ENCODE data around the gene LY9. TPM values are rescaled to one million over a fixed set of nuclear protein-coding genes. Genes with fewer than 3 reads are reported as not detected.

LY9 gene
- total RNA-seq, 1 donor from 2014 or later = not detected

DNA sequence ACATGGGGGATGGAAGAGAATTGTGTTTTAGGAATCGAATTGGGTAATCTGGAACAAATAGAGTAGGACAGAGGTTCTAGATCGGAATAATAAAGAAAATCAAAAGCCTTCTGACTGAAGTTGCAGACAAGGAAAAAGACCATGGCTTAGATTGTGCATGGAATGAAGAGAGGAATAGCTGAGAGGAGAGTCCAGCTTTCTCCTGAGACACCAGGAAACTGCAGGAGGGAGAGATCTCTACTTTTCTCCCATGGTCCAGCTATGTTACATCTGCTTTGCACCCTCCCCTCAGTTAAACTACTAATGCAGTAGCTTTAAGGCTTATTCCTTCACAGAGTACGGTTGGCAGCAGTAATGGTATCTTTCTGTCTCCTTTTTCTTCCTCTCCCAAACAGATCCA lies 43.6 kb upstream of the LY9 start:
- DNase-seq (ENCODE audit: low read depth) = no peak
- TF ChIP-seq, protein P1, sequence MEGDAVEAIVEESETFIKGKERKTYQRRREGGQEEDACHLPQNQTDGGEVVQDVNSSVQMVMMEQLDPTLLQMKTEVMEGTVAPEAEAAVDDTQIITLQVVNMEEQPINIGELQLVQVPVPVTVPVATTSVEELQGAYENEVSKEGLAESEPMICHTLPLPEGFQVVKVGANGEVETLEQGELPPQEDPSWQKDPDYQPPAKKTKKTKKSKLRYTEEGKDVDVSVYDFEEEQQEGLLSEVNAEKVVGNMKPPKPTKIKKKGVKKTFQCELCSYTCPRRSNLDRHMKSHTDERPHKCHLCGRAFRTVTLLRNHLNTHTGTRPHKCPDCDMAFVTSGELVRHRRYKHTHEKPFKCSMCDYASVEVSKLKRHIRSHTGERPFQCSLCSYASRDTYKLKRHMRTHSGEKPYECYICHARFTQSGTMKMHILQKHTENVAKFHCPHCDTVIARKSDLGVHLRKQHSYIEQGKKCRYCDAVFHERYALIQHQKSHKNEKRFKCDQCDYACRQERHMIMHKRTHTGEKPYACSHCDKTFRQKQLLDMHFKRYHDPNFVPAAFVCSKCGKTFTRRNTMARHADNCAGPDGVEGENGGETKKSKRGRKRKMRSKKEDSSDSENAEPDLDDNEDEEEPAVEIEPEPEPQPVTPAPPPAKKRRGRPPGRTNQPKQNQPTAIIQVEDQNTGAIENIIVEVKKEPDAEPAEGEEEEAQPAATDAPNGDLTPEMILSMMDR (conservative IDR thresholded peaks at IDR 0.05; ENCODE audit: low read depth, low read length) = no peak
- no peak overlapping the region for H3K4me3 ChIP-seq (ENCODE audit: low read depth, low read length)

DNA sequence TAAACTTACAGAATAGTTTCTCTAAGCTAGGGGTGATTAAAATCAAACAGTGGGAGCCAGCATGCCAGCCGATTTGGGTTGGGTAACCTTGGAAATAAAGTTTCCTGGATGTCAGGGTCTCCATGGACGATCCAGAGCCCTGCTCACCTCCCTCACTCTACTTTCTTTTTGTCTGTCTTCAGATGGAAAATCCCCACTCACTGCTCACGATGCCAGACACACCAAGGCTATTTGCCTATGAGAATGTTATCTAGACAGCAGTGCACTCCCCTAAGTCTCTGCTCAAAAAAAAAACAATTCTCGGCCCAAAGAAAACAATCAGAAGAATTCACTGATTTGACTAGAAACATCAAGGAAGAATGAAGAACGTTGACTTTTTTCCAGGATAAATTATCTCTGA lies 43.0 kb upstream of the LY9 start:
- TF ChIP-seq, protein P1 (conservative IDR thresholded peaks at IDR 0.05; ENCODE audit: low read depth, low read length) = no peak
- DNase-seq (ENCODE audit: low read depth) = no peak
- no peak overlapping the region for H3K4me3 ChIP-seq (ENCODE audit: low read depth, low read length)

DNA sequence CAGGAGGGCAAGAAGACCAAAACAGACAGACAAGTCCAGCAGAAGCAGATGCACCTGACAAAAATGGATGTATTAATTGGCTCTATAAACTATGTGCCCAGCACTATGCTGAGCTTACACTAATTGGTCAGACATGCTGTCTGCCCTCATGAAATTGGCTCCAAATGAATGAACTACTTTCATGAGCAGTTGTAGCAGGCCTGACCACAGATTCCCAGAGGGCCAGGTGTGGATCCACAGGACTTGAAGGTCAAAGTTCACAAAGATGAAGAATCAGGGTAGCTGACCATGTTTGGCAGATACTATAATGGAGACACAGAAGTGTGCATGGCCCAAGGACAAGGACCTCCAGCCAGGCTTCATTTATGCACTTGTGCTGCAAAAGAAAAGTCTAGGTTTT lies 42.4 kb upstream of the LY9 start:
- H3K4me3 ChIP-seq (ENCODE audit: low read depth, low read length) = no peak overlapping the region
- TF ChIP-seq, protein P1 (conservative IDR thresholded peaks at IDR 0.05; ENCODE audit: low read depth, low read length) = no peak
- DNase-seq (ENCODE audit: low read depth) = no peak

DNA sequence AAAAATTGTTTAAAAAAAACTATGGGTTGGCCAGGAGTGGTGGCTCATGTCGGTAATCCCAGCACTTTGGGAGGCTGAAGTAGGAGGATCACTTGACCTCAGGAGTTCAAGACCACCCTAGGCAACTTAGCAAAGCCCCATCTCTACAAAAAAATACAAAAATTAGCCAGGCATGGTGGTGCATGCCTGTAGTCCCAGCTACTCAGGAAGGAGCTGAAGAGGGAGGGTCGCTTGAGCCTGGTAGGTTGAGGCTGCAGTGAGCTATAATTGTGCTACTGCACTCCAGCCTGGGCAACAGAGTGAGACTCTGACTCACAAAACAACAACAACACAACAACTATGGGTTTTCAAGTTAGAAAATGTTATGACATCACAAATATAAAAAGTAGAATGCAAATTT lies 40.5 kb upstream of the LY9 start:
- no peak for DNase-seq (ENCODE audit: low read depth)
- TF ChIP-seq, protein P1 (conservative IDR thresholded peaks at IDR 0.05; ENCODE audit: low read depth, low read length) = no peak
- H3K4me3 ChIP-seq (ENCODE audit: low read depth, low read length) = no peak overlapping the region

DNA sequence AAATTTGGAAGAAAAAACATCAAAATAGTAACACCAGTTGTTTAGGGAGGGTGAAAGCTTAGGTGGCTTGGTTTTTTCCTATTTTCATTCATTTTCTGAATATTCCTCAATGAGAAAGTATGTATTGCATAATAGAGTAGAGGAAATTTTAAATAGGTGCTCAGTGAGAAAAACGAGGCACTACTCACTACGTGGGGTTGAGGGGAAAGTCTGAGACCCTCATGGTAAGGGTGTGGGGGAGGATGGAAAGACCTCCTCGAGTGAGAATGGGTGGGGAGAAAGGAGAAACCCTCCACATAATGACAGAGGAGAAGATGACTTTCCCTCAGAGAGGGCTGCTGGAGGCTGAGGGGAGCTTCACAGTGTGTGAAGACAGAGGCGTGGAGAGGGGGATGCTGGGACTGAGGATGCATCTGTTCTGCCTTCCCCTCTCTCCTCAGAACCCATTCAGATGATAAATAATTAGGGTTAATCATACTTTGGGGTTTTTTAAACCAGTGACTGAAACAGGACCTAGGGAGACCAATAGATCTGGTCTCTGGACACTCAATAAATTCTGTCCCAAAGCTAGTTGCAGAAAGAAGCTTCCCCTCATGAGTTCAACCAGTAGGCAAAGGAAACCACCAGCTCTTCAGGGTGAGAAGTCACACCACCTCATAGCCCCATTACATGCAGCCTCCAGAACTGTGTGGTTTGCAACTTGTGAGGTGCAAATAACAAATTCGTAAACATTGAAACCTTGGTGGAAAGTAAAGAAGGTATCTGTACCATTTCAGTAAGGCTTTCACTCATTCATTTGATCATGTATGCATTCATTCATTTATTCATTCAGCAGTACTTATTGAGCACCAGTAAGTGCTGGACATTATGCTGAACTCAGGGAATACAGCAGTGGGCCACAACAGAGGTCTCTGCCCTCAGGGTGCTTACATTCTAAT lies 39.8 kb upstream of the LY9 start:
- TF ChIP-seq, protein P1 (conservative IDR thresholded peaks at IDR 0.05; ENCODE audit: low read depth, low read length) = no peak
- no peak for DNase-seq (ENCODE audit: low read depth)
- H3K4me3 ChIP-seq (ENCODE audit: low read depth, low read length) = no peak overlapping the region

DNA sequence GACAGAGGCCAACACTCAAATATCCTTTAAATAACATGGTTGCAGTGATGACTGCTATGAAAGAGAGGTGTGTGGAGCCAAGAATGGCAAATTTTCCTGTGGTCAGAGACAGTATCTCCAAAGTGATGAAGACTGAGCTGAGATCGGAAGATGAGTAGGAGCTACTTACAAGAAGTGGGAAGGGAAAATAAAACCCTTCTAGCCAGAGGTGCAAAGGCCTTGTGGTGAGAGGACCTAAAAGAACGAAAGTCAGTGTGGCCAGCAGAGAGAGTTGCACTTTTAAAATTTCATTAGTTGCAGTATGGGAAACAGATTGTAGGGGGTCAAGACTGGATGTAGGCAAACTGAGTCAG lies 39.1 kb upstream of the LY9 start:
- DNase-seq (ENCODE audit: low read depth) = no peak
- TF ChIP-seq, protein P1 (conservative IDR thresholded peaks at IDR 0.05; ENCODE audit: low read depth, low read length) = no peak

DNA sequence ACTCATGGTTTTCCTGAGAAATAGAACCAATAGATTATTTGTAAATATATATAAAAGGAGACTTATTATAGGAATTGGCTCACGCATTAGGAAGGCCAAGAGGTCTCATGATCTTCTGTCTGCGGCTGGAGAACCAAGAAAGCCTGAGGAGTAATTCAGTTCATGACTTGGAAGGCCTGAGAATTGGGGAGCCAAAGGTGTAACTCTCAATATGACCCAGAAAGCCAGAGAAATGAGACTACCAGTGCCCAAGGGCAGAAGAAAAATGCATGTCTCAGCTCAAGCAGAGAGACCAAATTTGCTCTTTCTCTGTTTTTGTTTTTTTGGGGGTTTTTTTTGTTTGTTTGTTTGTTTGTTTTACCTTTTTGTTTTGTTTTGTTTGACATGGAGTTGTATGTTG lies 37.5 kb upstream of the LY9 start:
- H3K4me3 ChIP-seq (ENCODE audit: low read depth, low read length) = no peak overlapping the region
- TF ChIP-seq, protein P1 (conservative IDR thresholded peaks at IDR 0.05; ENCODE audit: low read depth, low read length) = no peak
- DNase-seq (ENCODE audit: low read depth) = no peak

More for the DNA sequence above, 39.1 kb upstream of the LY9 start:
- H3K4me3 ChIP-seq (ENCODE audit: low read depth, low read length) = no peak overlapping the region
